Hematopoietic multipotent progenitor cell treated with erythropoietin and hydrocortisone succinate and interleukin-3 and kit ligand, for 17 days (in vitro differentiated cells): ENCODE measurements around the gene TAF1C.
A peak's percentile ranks its signal among the peaks of the same experiment; 100 is the strongest.

Experiments
- DNase-seq: peaks from one replicate; pipeline ENCODE4 v3.0.0-alpha.2; 2015; ENCODE audit warnings: low spot score

The TAF1C gene

GRCh38 chr16:84159007-84159406, 27.9 kb downstream of the TAF1C start:
- no peak for DNase-seq

DNA sequence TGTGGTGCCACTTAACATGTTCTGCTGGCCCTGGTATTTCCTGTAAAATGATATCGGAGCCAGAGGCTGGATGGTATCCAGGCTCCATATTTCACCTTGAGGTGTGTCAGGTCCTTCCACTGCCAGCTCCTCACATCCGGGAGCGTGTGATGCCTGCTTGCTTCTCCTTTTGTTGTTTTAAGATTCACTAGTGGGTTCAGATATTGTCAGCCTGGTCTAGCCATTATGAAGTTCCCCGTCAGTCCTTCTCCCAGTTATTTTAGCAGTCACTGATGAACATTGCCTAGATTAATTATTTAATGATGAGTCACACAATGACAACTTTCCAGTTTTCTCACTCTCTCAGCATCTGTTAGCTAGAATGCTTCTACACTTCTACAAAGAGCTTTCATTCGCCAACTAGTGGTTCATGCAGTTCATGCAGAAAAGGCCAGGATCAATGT, 30.5 kb downstream of the TAF1C start:
- DNase-seq, result no peak

DNA sequence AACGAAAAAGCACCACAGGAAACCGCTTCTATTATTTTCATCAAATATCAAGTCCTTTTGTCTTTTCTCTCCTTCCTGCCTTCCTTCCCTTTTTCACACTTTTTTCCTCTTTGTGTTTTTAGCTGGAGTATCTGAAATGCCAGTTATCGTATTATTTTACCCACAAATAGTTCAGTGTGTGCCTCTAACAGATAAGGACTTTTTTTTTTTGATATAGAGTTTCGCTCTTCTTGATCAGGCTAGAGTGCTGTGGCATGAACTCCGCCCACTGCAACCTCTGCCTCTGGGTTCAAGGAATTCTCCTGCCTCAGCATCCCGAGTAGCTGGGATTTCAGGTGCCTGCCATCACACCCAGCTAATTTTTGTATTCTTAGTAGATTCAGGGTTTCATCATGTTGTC, 31.1 kb downstream of the TAF1C start:
- DNase-seq, result no peak

GRCh38 chr16:84155226-84155625, 31.6 kb downstream of the TAF1C start:
- no peak for DNase-seq

GRCh38 chr16:84153660-84154214, 33.1 kb downstream of the TAF1C start:
- no peak for DNase-seq

GRCh38 chr16:84150926-84151325, 35.9 kb downstream of the TAF1C start:
- DNase-seq, result no peak

- DNase-seq, result peak; percentile 93
These were observed 41.8 kb downstream of the TAF1C start, which contains the start of the genes DNAAF1 and HSDL1 for GRCh38 chr16:84144859-84145639. Gene DNAAF1 (plus strand): TSS chr16:84145308. CDS start chr16:84145441, 133 bp downstream. Gene HSDL1 (minus strand): TSS chr16:84145177. CDS start chr16:84131321, 13,856 bp downstream.

GRCh38 chr16:84144209-84144858, 42.5 kb downstream of the TAF1C start:
- peak; percentile 8 for DNase-seq

DNA sequence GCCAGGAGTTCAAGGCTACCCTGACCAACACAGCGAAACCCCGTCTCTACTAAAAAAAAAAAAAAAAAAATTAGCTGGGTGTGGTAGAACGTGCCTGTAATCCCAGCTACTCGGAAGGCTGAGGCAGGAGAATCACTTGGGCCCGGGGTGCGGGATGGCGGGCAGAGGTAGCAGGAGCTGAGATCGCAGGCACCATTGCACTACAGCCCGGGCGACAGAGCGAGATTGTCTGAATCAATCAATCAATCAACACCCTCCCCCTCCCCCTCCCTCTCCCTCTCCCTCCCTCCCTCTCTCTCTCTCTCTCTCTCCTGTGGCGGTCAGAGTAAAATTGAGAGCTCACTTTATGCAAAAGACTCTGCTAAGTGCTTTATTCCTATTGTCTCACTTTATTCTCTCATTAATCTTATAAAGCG, 43.1 kb downstream of the TAF1C start:
- DNase-seq, result no peak

- DNase-seq, result no peak
These were observed 43.8 kb downstream of the TAF1C start for GRCh38 chr16:84143081-84143480.

- DNase-seq, result no peak
These were observed 45.6 kb downstream of the TAF1C start for GRCh38 chr16:84141143-84141670.

- no peak for DNase-seq
These were observed 47.1 kb downstream of the TAF1C start for GRCh38 chr16:84139628-84140258.

DNA sequence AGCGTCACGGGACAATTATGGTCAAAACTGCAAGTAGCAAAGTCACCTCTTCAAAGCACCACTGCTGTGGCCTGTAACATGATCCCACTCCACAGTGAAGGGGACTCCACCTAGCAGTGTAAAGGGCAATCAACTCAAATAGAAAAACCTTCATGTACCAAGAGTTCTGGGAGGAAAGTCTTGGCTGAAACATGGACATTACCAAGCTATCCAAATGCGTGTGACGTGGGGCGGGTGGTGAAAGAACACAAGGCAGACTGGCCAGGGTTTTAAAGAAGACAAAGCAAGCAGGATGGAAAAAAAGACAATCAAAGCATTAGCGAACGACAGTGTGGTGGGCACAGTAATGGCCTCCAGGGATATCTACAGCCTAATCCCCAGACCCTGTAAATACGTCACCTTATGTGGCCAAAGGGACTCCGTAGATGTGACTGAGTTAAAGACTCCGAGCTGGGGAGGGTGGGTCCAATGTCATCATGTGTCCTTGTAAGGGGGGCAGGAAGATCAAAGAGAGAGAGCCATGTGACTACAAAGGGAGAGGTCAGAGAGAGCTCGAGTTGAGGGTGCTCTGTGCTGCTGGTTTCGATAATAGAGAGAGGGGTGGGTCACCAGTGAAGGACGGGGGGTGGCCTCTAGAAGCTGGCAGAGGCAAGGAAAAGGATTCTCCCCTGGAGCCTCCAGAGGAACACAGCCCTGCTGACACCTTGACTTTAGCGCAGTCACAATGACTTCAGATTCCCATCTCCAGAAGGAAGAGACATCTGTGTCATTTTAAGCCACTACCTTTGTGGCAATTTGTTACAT, 47.8 kb downstream of the TAF1C start:
- no peak for DNase-seq

- DNase-seq, result no peak
These were observed 48.4 kb downstream of the TAF1C start for GRCh38 chr16:84138500-84138823.

DNA sequence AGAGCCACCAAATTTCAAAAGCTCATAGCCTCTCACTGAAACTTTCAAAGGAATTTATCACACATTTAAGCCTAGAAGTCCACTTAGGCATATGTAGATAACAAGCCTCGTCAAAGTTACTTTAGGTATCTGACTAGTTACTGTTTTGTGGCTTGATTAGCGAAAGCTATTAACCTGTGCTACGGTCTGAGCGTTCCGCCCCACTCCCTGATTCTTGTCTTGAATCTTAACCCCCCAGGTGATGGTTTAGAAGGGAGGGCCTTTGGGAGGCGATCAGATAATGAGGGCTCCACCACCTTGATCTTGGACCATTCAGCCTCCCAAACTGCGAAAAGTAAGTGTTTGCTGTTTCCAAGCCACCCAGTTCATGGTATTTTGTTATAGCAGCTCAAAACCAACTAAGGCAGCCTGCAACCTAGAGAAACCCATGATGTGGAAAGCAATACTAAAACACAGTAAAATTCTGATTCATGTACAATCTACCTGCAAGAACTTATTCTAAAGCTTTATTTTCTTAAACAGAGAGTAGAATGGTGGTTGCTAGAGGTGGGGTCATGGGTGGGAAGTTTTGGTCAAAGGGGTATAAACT, 49.0 kb downstream of the TAF1C start:
- DNase-seq, result no peak

DNA sequence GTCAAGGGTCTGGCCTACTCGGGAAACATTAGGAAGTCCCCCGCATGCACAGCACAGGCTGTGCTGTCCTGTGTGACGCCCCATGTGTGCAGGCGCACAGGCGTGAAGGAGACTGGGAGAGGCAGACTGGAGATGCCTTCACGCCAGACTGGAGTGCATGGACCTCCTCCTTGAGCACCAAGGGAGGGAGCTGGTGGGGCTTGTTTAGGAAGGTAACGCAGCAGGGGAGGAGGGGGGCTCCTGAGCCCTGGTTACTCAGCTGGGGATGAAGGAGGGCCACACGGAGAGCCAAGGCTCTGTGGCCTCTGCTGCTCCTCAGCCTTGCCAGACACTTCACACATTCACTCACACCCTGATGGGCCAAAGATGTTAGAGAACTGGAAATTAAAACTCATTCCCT, 49.6 kb downstream of the TAF1C start:
- no peak for DNase-seq

- DNase-seq, result no peak
These were observed 50.3 kb downstream of the TAF1C start for GRCh38 chr16:84136331-84137125.

GRCh38 chr16:84132527-84133285, 54.2 kb downstream of the TAF1C start:
- DNase-seq, result no peak

- DNase-seq, result no peak
These were observed 55.7 kb downstream of the TAF1C start for GRCh38 chr16:84131117-84131516.
